Activated naive CD8-positive, alpha-beta T cell (primary cell): ENCODE data around the gene MEG3.

Source experiments
- H3K27ac Mint-ChIP-seq: one replicate; pipeline ENCODE4 v1.8.0; 2021; ENCODE audit warnings: mixed read lengths
- H3K27me3 Mint-ChIP-seq: one replicate; pipeline ENCODE4 v1.8.0; 2021; ENCODE audit warnings: mixed read lengths
- H3K36me3 Mint-ChIP-seq: one replicate; pipeline ENCODE4 v1.8.0; 2021; ENCODE audit warnings: mixed read lengths
- H3K4me1 Mint-ChIP-seq: one replicate; pipeline ENCODE4 v1.8.0; 2021; ENCODE audit warnings: low read depth, mixed read lengths
- H3K4me3 Mint-ChIP-seq: one replicate; pipeline ENCODE4 v1.8.0; 2021; ENCODE audit warnings: mild to moderate bottlenecking, mixed read lengths
- H3K9me3 Mint-ChIP-seq: one replicate; pipeline ENCODE4 v1.8.0; 2021; ENCODE audit warnings: low read depth, mixed read lengths

Gene MEG3

DNA sequence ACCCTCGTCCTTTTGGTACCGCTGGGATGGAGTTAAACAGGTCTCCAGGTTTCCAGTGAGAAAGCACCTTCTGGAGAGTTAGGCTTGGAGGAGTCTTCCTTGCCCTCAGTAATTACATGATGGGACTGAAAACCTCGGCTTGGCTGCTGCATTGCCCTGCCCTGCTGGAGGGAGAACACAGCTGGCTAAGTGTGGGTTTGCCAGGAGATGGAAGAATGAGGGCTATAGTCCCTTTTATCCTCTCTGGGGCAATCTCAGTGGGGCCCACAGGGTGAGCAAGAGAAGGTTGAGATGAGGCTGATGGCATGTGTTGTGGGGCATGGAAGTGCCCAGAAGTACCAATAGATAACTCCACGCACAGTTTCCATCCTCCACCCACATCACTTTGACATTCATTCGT is 23.2 kb upstream of the MEG3 start:
- Mint-ChIP-seq H3K4me3 (no peak overlapping the region), H3K27me3 (peaks cover 1% of the 10 kb centered on the region), H3K9me3 (no peaks in the 10 kb centered on the region), H3K4me1 (no peaks in the 10 kb centered on the region), H3K27ac (no peak overlapping the region), H3K36me3 (no peaks in the 10 kb centered on the region)

DNA sequence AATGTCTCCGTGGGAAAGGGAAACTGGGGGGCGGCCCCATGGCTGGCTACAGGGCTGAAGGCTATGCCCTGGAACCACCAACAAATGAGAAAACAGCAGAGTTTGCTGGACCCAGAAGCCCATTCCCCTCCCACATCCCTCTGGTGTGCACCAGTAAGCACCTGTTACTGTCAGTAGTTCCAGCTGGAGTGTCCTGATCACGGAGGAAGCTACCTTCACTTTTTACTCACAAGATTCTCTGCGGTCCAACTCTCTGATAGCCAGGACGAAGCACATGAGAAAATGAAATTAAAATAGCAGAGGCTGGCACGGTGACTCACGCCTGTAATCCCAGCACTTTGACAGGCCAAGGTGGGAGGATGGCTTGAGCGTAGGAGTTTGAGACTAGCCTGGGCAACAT is 22.7 kb upstream of the MEG3 start:
- no peak overlapping the region for H3K27ac Mint-ChIP-seq
- H3K36me3 Mint-ChIP-seq, result no peaks in the 10 kb centered on the region
- no peaks in the 10 kb centered on the region for H3K9me3 Mint-ChIP-seq
- H3K4me3 Mint-ChIP-seq, result no peak overlapping the region
- no peaks in the 10 kb centered on the region for H3K4me1 Mint-ChIP-seq
- peaks cover 1% of the 10 kb centered on the region for H3K27me3 Mint-ChIP-seq

GRCh38 chr14:100803676-100804075 is 22.2 kb upstream of the MEG3 start:
- Mint-ChIP-seq H3K9me3 (no peaks in the 10 kb centered on the region), H3K4me3 (no peak overlapping the region), H3K4me1 (no peaks in the 10 kb centered on the region), H3K27ac (no peak overlapping the region), H3K27me3 (peaks cover 1% of the 10 kb centered on the region), H3K36me3 (no peaks in the 10 kb centered on the region)

- peaks cover 1% of the 10 kb centered on the region for H3K27me3 Mint-ChIP-seq
- no peaks in the 10 kb centered on the region for H3K4me1 Mint-ChIP-seq
- H3K27ac Mint-ChIP-seq, result no peak overlapping the region
- no peaks in the 10 kb centered on the region for H3K9me3 Mint-ChIP-seq
- no peaks in the 10 kb centered on the region for H3K36me3 Mint-ChIP-seq
- no peak overlapping the region for H3K4me3 Mint-ChIP-seq
Observed at GRCh38 chr14:100804138-100804537, 21.8 kb upstream of the MEG3 start.

- Mint-ChIP-seq H3K27ac (no peak overlapping the region), H3K27me3 (peaks cover 3% of the 10 kb centered on the region), H3K36me3 (peaks cover 4% of the 10 kb centered on the region), H3K4me1 (no peaks in the 10 kb centered on the region), H3K4me3 (no peak overlapping the region), H3K9me3 (no peaks in the 10 kb centered on the region)
Observed at GRCh38 chr14:100804558-100805309, 21.2 kb upstream of the MEG3 start.

GRCh38 chr14:100806386-100806785 is 19.5 kb upstream of the MEG3 start:
- Mint-ChIP-seq H3K36me3 (peaks cover 4% of the 10 kb centered on the region), H3K27ac (no peak overlapping the region), H3K9me3 (no peaks in the 10 kb centered on the region), H3K4me1 (no peaks in the 10 kb centered on the region), H3K27me3 (peaks cover 3% of the 10 kb centered on the region), H3K4me3 (no peak overlapping the region)

DNA sequence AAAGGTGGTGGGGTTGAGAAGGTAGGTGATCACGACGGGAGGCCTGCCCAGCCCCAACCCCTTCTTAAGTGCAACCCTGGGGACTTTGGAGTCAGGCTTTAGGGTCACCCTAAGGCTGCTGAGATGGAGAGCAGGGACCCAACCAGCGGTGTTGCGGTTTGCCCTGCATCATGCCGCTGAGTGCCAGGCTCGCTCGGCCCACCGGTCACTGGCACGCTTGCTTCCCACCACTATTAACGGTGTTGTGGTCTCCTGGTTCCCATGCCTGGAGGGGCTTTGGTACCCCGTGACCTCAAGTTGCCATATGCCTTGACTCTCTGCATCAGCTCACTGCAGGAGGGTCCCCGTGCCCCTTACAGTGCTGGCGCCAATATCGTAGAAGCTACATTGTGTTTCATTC is 18.4 kb upstream of the MEG3 start:
- Mint-ChIP-seq H3K9me3 (no peaks in the 10 kb centered on the region), H3K36me3 (peaks cover 4% of the 10 kb centered on the region), H3K27ac (no peak overlapping the region), H3K27me3 (peaks cover 3% of the 10 kb centered on the region), H3K4me1 (no peaks in the 10 kb centered on the region), H3K4me3 (no peak overlapping the region)

DNA sequence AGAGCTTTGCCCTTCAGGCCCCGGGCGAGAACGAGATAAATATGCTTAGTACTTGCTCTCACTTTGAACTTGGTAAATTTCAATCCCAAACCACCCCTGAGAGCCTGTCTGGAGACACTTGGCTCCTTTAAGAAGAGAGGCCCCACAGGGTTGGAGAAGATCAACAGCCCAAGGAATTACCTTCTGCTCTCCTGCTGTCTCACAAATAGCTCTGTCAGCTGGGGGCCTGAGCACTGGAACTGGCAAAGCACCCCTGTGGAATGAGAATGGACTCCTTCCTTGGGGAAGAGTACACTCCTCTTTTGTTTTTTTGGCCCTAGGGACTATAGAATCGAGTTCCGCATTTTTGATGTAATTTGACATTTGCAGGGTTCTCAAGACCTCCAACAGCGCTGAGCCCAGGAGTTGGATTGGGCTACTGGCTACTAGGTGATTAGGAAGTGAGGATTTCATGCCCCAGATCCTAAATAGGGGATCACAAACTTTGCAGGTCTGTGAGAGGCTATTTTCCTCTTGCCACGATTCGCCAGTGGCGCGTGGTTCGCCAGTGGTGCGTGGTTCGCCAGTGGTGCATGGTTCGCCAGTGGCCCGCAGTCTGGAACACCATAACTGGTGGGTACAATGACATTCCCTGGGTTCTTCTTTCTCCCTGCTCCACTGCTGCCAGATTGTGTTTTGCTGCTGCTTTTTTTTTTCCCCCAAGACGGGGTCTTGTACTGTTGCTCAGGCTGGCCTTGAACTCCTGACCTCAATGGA is 17.8 kb upstream of the MEG3 start:
- peaks cover 3% of the 10 kb centered on the region for H3K27me3 Mint-ChIP-seq
- no peak overlapping the region for H3K27ac Mint-ChIP-seq
- H3K36me3 Mint-ChIP-seq, result peaks cover 4% of the 10 kb centered on the region
- no peaks in the 10 kb centered on the region for H3K9me3 Mint-ChIP-seq
- H3K4me1 Mint-ChIP-seq, result no peaks in the 10 kb centered on the region
- no peak overlapping the region for H3K4me3 Mint-ChIP-seq

DNA sequence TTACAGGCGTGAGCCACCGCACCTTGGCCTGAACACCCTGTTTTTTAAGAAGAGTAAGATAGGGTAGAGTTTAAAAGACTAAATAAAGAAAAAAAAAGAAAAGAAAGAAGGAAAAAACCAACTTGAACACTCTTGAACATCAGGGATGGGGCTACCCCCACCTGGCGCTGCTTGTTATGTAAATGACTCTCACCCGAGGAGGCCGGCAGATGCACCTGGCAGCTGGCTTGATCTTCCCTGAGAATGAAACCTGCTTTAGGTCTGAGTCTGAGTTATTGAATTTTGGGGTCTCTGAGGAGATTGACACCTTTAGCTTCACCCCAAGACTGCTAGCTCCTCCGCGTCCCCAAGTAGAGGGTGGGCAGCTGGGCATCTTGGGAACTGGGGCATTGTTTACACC is 15.5 kb upstream of the MEG3 start:
- H3K27me3 Mint-ChIP-seq, result peaks cover 11% of the 10 kb centered on the region
- no peaks in the 10 kb centered on the region for H3K4me1 Mint-ChIP-seq
- no peaks in the 10 kb centered on the region for H3K9me3 Mint-ChIP-seq
- H3K27ac Mint-ChIP-seq, result no peak overlapping the region
- no peak overlapping the region for H3K4me3 Mint-ChIP-seq
- H3K36me3 Mint-ChIP-seq, result peaks cover 4% of the 10 kb centered on the region

DNA sequence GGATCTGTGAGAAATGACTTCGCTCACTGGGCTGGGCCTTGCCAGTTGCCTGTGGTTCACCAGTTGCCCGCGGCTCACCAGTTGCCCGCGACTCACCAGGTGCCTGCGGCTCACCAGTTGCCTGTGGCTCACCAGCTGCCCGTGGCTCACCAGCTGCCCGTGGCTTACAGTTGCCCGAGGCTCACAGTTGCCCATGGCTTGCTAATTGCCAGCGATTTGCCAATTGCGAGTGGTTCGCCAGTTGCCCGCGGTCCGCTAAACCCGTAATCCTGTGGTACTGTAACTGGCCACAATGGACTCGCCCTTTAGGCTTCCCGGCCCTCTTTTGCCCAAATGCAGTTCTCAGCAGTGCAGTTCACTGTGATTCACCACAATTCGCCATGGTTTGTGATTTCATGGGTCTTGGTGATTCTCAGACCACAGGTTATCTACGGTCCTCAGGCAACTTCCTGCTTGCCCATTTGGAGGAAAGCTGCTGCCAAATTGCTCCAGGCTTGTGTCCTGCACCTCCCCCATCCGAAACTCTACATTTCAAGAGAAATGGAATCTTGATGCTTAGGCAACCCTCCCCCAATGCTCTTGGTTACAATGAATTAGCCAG is 15.0 kb upstream of the MEG3 start:
- Mint-ChIP-seq H3K4me1 (no peaks in the 10 kb centered on the region), H3K9me3 (no peaks in the 10 kb centered on the region)

GRCh38 chr14:100813291-100813690 is 12.6 kb upstream of the MEG3 start:
- Mint-ChIP-seq H3K27ac (no peak overlapping the region), H3K36me3 (peaks cover 4% of the 10 kb centered on the region)

More for the DNA sequence above, 15.0 kb upstream of the MEG3 start:
- Mint-ChIP-seq H3K27me3 (peaks cover 11% of the 10 kb centered on the region), H3K36me3 (peaks cover 4% of the 10 kb centered on the region), H3K27ac (no peak overlapping the region), H3K4me3 (no peak overlapping the region)

DNA sequence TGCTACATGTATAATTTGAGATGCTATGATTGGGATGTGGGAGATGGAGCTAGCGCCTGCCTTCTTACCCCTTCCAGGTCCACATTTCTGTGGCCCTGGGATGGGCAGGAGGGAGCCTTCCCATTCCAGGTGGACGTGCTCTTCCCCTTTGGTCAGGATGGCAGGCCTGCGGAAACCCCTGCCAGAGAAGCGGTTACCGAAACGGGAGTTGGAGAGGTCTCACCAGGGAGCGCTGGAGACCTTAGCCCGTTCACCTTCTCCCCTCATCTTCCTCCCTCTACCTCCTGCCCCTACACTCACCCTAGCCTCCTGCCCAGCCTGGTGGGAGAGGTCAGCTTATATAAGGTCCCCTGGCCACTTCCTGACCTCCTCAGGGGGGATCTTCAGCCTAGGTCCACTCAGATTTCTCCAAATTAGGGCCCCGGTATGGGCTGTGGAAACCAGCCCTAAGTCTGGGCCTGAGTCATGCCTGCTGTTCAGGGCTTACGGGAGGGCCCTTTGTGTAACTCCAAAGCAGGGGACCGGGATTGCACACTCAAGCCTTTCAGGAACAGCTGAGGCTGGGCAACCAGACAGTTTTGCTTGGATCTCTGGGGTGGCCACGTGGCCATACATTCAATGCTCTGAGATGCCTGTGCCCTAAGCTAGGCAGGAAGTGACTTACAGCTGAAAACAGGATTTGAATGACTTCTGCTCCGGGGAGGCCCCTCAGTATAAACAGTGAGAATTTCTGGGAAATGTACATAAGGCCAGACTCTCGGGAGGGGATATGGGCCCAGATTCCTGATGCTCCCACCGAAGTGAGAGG is 10.2 kb upstream of the MEG3 start:
- Mint-ChIP-seq H3K9me3 (no peaks in the 10 kb centered on the region), H3K4me1 (no peaks in the 10 kb centered on the region), H3K27ac (no peak overlapping the region), H3K36me3 (no peaks in the 10 kb centered on the region), H3K27me3 (peaks cover 7% of the 10 kb centered on the region), H3K4me3 (no peak overlapping the region)

More at GRCh38 chr14:100813291-100813690, 12.6 kb upstream of the MEG3 start:
- Mint-ChIP-seq H3K27me3 (peaks cover 11% of the 10 kb centered on the region), H3K4me1 (no peaks in the 10 kb centered on the region), H3K9me3 (no peaks in the 10 kb centered on the region), H3K4me3 (no peak overlapping the region)

DNA sequence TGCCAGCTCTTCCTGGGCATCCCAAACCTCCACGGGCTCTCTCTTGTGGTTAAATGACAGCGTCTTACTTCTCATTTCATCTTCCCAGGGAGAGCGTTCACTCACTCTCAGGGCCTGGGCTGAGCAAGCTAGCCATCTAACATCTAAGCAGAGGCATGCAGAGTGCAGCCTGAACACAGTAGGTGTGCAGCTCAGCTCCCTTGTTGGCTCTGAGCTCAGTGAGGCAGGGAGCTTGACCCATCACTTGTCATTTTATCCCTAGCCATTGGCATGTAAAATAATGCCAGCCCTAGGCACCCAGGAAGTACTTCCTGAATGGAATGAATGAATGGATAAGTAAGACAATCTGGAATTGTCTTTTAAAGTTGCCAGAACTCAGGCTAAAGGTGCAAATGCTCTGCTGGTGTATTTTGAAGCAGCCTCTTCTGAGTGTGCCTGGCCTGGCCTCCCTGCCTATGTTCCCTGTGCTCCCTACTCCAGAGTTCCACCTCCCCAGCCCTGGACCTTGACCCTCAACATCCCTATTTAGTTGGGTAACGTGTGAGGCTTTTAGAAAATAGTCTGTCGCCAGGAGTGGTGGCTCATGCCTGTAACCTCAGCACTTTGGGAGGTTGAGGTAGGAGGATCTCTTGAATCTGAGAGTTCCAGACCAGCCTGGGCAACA is 9.5 kb upstream of the MEG3 start:
- Mint-ChIP-seq H3K4me1 (no peaks in the 10 kb centered on the region), H3K9me3 (no peaks in the 10 kb centered on the region), H3K4me3 (no peak overlapping the region), H3K36me3 (no peaks in the 10 kb centered on the region), H3K27ac (no peak overlapping the region), H3K27me3 (peaks cover 9% of the 10 kb centered on the region)
